AG09309 (cell line): Measurements from ENCODE around the gene NNAT.

ENCODE experiments used
- DNase-seq: peaks from one replicate; pipeline ENCODE4 v3.0.0-alpha.2; 2010; ENCODE audit warnings: low read depth
- H3K4me3 ChIP-seq: 2 replicates; pipeline ENCODE4 v1.5.1; 2011; ENCODE audit warnings: mild to moderate bottlenecking, low read depth, low read length, moderate library complexity; ENCODE audit not compliant: control insufficient read depth
- CTCF ChIP-seq: IDR thresholded peaks from 2 replicates; pipeline ENCODE4 v1.5.1; 2011; ENCODE audit warnings: mild to moderate bottlenecking, low read depth, low read length, inconsistent platforms; ENCODE audit not compliant: insufficient read depth, control insufficient read depth; ENCODE audit errors: missing control alignments

Gene NNAT

GRCh38 chr20:37511610-37512275 lies 9.3 kb upstream of the NNAT start:
- TF ChIP-seq CTCF = no peak
- H3K4me3 ChIP-seq = no peak overlapping the region
- DNase-seq = peak; percentile 71

- DNase-seq = no peak
- no peak for TF ChIP-seq CTCF
- H3K4me3 ChIP-seq = no peak overlapping the region
These were observed 7.2 kb upstream of the NNAT start for GRCh38 chr20:37513779-37514359.

GRCh38 chr20:37515876-37516275 lies 5.2 kb upstream of the NNAT start:
- no peak overlapping the region for H3K4me3 ChIP-seq
- no peak for TF ChIP-seq CTCF
- DNase-seq = no peak

GRCh38 chr20:37516811-37517750 lies 4.0 kb upstream of the NNAT start:
- no peak overlapping the region for H3K4me3 ChIP-seq
- no peak for DNase-seq
- no peak for TF ChIP-seq CTCF

- no peak for TF ChIP-seq CTCF
- DNase-seq = no peak
These were observed 3.0 kb upstream of the NNAT start for GRCh38 chr20:37518059-37518458.

GRCh38 chr20:37518606-37519507 lies 2.2 kb upstream of the NNAT start:
- no peak overlapping the region for H3K4me3 ChIP-seq
- TF ChIP-seq CTCF = no peak
- DNase-seq = no peak

More at GRCh38 chr20:37518059-37518458, 3.0 kb upstream of the NNAT start:
- H3K4me3 ChIP-seq = no peak overlapping the region
